GM12878 (cell line): ENCODE results near the gene CKS2. TPM values are rescaled to one million over a fixed set of nuclear protein-coding genes. Genes with fewer than 3 reads are reported as not detected.
A peak's percentile ranks its signal among the peaks of the same experiment; 100 is the strongest.

Experiments
- ATAC-seq: fragments of 200-7000 bp; cut with Tn5 transposase; 3 replicates; pipeline ENCODE4 v1.9.1; 2020; ENCODE audit warnings: mild to moderate bottlenecking, moderate library complexity
- BruUV-seq: library from RNA; stranded (reverse); fragments of 400-500 nt; replicated peaks from 2 replicates; lab custom pipeline; 2021; lab: Mats Ljungman, UMichigan
- CTCF ChIA-PET: fragments of 300-600 bp; sonication (Branson Sonifier 250); formaldehyde crosslinking; extraction: SDS; loops from one replicate; lab custom pipeline; 2021; ENCODE audit warnings: inconsistent platforms; lab: Yijun Ruan, JAX
- POLR2A ChIA-PET: fragments of 350-600 bp; formaldehyde crosslinking; extraction: SDS; loops from one replicate; lab custom pipeline; 2021; ENCODE audit warnings: inconsistent platforms; lab: Charles Lee
- RAD21 ChIA-PET: fragments of 300-600 bp; sonication (Branson Sonifier 250); formaldehyde crosslinking; loops from one replicate; lab custom pipeline; 2023; ENCODE audit warnings: antibody characterized with exemption; ENCODE audit not compliant: unreplicated experiment; lab: Charles Lee
- SMC1A ChIA-PET: fragments of 300-600 bp; sonication (Branson Sonifier 250); formaldehyde crosslinking; loops from one replicate; lab custom pipeline; 2023; ENCODE audit not compliant: unreplicated experiment, uncharacterized antibody; lab: Charles Lee
- DNase-seq: peaks from one replicate; pipeline ENCODE4 v3.0.0-alpha.2; 2011; ENCODE audit warnings: low read depth, low spot score
- FAIRE-seq: peaks from 3 replicates; lab custom pipeline; 2011; peaks lifted over from hg19 to GRCh38; lab: Jason Lieb, UNC
- H2AFZ ChIP-seq: 2 replicates; pipeline ENCODE4 v1.6.0; 2011; ENCODE audit warnings: low read depth, low read length, control low read depth; ENCODE audit not compliant: control insufficient read depth
- H3K27ac ChIP-seq: 2 replicates; pipeline ENCODE4 v1.5.1; 2011; ENCODE audit warnings: control low read depth; ENCODE audit not compliant: control insufficient read depth, insufficient read depth
- H3K27me3 ChIP-seq, 2 experiments: replicated peaks in 1 of 2; 2 replicates each; pipeline versions ENCODE4 v1.6.0 to v1.6.1; 2011; ENCODE audit warnings: low read length in 1 of 2; ENCODE audit not compliant: control insufficient read depth in 2 of 2, insufficient read depth in 2 of 2
- H3K36me3 ChIP-seq, 2 experiments: 2 replicates each; pipeline ENCODE4 v1.5.1; 2011; ENCODE audit warnings: low read length in 1 of 2; ENCODE audit not compliant: control insufficient read depth in 2 of 2, insufficient read depth in 2 of 2
- H3K4me1 ChIP-seq: 2 replicates; pipeline ENCODE4 v1.6.1; 2011; ENCODE audit warnings: mild to moderate bottlenecking, low read length, moderate library complexity, mixed read lengths; ENCODE audit not compliant: control insufficient read depth, insufficient read depth
- H3K4me2 ChIP-seq: 2 replicates; pipeline ENCODE4 v1.6.0; 2011; ENCODE audit warnings: control low read depth; ENCODE audit not compliant: control insufficient read depth, insufficient read depth
- H3K4me3 ChIP-seq: fragments of 200-600 bp; sonication (generic); 2 replicates; pipeline ENCODE4 v1.5.1; 2016
- H3K79me2 ChIP-seq: 2 replicates; pipeline ENCODE4 v1.6.0; 2011; ENCODE audit warnings: low read length; ENCODE audit not compliant: control insufficient read depth, insufficient read depth
- H3K9ac ChIP-seq: 2 replicates; pipeline ENCODE4 v1.8.0; 2011; ENCODE audit warnings: low read length, control low read depth, mixed read lengths; ENCODE audit not compliant: control insufficient read depth, insufficient read depth
- H3K9me3 ChIP-seq: replicated peaks from 3 replicates; pipeline ENCODE4 v1.5.1; 2011; ENCODE audit warnings: mild to moderate bottlenecking, low read length; ENCODE audit not compliant: control insufficient read depth, insufficient read depth
- H4K20me1 ChIP-seq: 2 replicates; pipeline ENCODE4 v1.6.0; 2011; ENCODE audit not compliant: control insufficient read depth, insufficient read depth
- BCL11A ChIP-seq: IDR thresholded peaks from 2 replicates; pipeline ENCODE4 v1.6.1; 2011; ENCODE audit warnings: low read depth, low read length
- BCL3 ChIP-seq: IDR thresholded peaks from 2 replicates; pipeline ENCODE4 v1.6.1; 2011; ENCODE audit warnings: borderline replicate concordance, low read depth, mild to moderate bottlenecking, moderate library complexity, low read length; ENCODE audit not compliant: insufficient read depth, poor library complexity, severe bottlenecking
- CUX1 ChIP-seq: IDR thresholded peaks from 2 replicates; pipeline ENCODE4 v1.6.1; 2012; ENCODE audit warnings: improper control_type of control experiment, low read depth, low read length; ENCODE audit not compliant: insufficient replicate concordance
- EZH2 ChIP-seq: IDR thresholded peaks from 2 replicates; pipeline ENCODE4 v1.6.1; 2012; ENCODE audit warnings: low read depth, mild to moderate bottlenecking, control low read depth, inconsistent platforms, low read length, borderline replicate concordance; ENCODE audit not compliant: control insufficient read depth
- MXI1 ChIP-seq: fragments of 150-350 bp; IDR thresholded peaks from 2 replicates; pipeline ENCODE4 v1.6.1; 2011; ENCODE audit warnings: low read depth, mild to moderate bottlenecking, inconsistent platforms, low read length, improper control_type of control experiment
- POLR2AphosphoS2 ChIP-seq: IDR thresholded peaks from 2 replicates; pipeline ENCODE4 v1.6.1; 2011; ENCODE audit warnings: low read depth, mild to moderate bottlenecking, low read length, improper control_type of control experiment, moderate library complexity
- POLR2AphosphoS5 ChIP-seq: IDR thresholded peaks from 2 replicates; pipeline ENCODE4 v1.6.1; 2011; ENCODE audit warnings: mild to moderate bottlenecking, low read length, inconsistent platforms
- POU2F2 ChIP-seq: IDR thresholded peaks from 3 replicates; pipeline ENCODE4 v1.6.1; 2011; ENCODE audit warnings: low read depth, mild to moderate bottlenecking, low read length, borderline replicate concordance
- SMAD5 ChIP-seq: IDR thresholded peaks from 2 replicates; pipeline ENCODE4 v1.6.1; 2016; ENCODE audit warnings: antibody characterized with exemption, low read depth
- ZSCAN29 ChIP-seq: fragments of 450-650 bp; IDR thresholded peaks from 2 replicates; pipeline ENCODE4 v1.6.1; 2017; ENCODE audit warnings: mild to moderate bottlenecking, moderate library complexity
- WGBS: methylation state at CpG from one replicate; pipeline ENCODE4 v1.1.6; 2016; ENCODE audit warnings: low lambda C conversion rate; ENCODE audit not compliant: insufficient replicate concordance, insufficient coverage; ENCODE audit errors: missing lambda C conversion rate; 5-methylcytosine and 5-hydroxymethylcytosine counted together
- in situ Hi-C: fragments of 300-500 bp; cut with MboI; formaldehyde crosslinking; loops from 9 replicates; pipeline ENCODE4 v1.14.3; 2018; ENCODE audit warnings: mixed read lengths
- intact Hi-C: fragments of 100-400 bp; cut with micrococcal nuclease; formaldehyde crosslinking; loops from one replicate; pipeline ENCODE4 v1.14.2; 2022; ENCODE audit not compliant: unreplicated experiment
- polyA plus RNA-seq, 11 experiments: library from polyadenylated mRNA; depleted of rRNA in 4 of 11; unstranded in 6 of 11; stranded (reverse) in 5 of 11; fragments of >200 nt; fragmentation: Nextera tagmentation in 4 of 11; fragmentation: Illumina TruSeq in 1 of 11; extraction: Ambion mirVana in 4 of 11; extraction: Trizol in 1 of 11; gene quantifications; 1 replicate in 1 of 11; 2 replicates in 10 of 11; pipeline versions ENCODE4 v1.2.1 to v1.2.3, GENCODE V29; 2011 to 2016; ENCODE audit warnings: inconsistent platforms in 2 of 11, missing spikeins in 2 of 11, low read depth in 1 of 11
- total RNA-seq, 4 experiments: library from RNA; depleted of rRNA in 3 of 4; stranded (reverse); fragments of >200 nt in 3 of 4; fragmentation: Illumina TruSeq in 1 of 4; extraction: Trizol in 1 of 4; gene quantifications; 2 replicates each; pipeline versions ENCODE4 v1.2.1 to v1.2.3, GENCODE V29; 2013 to 2021
- TF ChIP-seq, protein P1 (sequence below): IDR thresholded peaks from 2 replicates; pipeline ENCODE4 v1.6.1; 2012; ENCODE audit warnings: low read depth, low read length, improper control_type of control experiment

Gene CKS2
- total and polyA plus RNA-seq, 10 of the 15 experiments (the other 5 are each of a cell fraction or from before 2014, with no cell fraction given), result 172 to 1,251 (median 503) TPM

GRCh38 chr9:89317282-89317681 is 6.3 kb downstream of the CKS2 start:
- H3K9ac ChIP-seq, result peak overlapping the region; percentile 91
- TF ChIP-seq BCL3 (no peak), SMAD5 (0 out of 2 replicates have a peak, but pooled peaks have one; percentile 42), ZSCAN29 (no peak), BCL11A (no peak), MXI1 (0 out of 2 replicates have a peak, but pooled peaks have one; percentile 22), POU2F2 (peak; percentile 47; the same call in 1 of the 3 replicates), POLR2AphosphoS5 (peak; percentile 83), POLR2AphosphoS2 (0 out of 2 replicates have a peak, but pooled peaks have one; percentile 18), CUX1 (no peak), EZH2 (no peak)
- TF ChIP-seq, protein P1, sequence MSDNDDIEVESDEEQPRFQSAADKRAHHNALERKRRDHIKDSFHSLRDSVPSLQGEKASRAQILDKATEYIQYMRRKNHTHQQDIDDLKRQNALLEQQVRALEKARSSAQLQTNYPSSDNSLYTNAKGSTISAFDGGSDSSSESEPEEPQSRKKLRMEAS, result no peak
- TF ChIP-seq, all 136 proteins: peak for 5
- Histone ChIP-seq H3K9me3 (no peaks in the 10 kb centered on the region), H3K27ac (peak overlapping the region; percentile 98), H3K79me2 (peaks cover 92% of the 10 kb centered on the region), H2AFZ (no peak overlapping the region), H3K4me3 (peak overlapping the region; percentile 74), H3K27me3 (no peaks in the 10 kb centered on the region), H3K4me2 (peak overlapping the region; percentile 94), H3K4me1 (peaks cover 8% of the 10 kb centered on the region), H4K20me1 (no peaks in the 10 kb centered on the region; the same call in 1 of the 2 replicates), H3K36me3 (peaks cover 2 to 17% of the 10 kb centered on the region in 2 experiments; a peak in 3 of 4 replicates)
- ChIA-PET SMC1A (no interaction called here), POLR2A (no interaction called here), RAD21 (interaction anchor here (1.0 kb wide), 1 partner anchor 232 kb away, joined by 3 read pairs; no protein-coding TSS in a partner anchor), CTCF (interaction anchor here (2.0 kb wide), 1 partner anchor 231 kb away, joined by 8 read pairs; no protein-coding TSS in a partner anchor)
- intact Hi-C loops, result loop anchor here (5.0 to 10.0 kb wide), 4 partner anchors 90 to 1485 kb away; partner anchors contain the start of genes SEMA4D and SYK
- ATAC-seq, result no peak
- no peak for FAIRE-seq
- 36% methylated on average over 4 of the region's 4 CpGs for WGBS
- no peak for DNase-seq
- BruUV-seq, result no TSS peak
- in situ Hi-C loops, result loop anchor here (25.0 kb wide), 1 partner anchor 1755 kb away; no protein-coding TSS in a partner anchor
